ENCODE data around the gene VSTM2L.

Gene VSTM2L

GRCh38 chr20:37971561-37972127 lies 68.7 kb downstream of the VSTM2L start:
- DNase-seq, result no peak

GRCh38 chr20:37972256-37973058 lies 69.5 kb downstream of the VSTM2L start:
- no peak for DNase-seq

GRCh38 chr20:37973059-37973910 lies 70.4 kb downstream of the VSTM2L start:
- DNase-seq, result peak; percentile 81

DNA sequence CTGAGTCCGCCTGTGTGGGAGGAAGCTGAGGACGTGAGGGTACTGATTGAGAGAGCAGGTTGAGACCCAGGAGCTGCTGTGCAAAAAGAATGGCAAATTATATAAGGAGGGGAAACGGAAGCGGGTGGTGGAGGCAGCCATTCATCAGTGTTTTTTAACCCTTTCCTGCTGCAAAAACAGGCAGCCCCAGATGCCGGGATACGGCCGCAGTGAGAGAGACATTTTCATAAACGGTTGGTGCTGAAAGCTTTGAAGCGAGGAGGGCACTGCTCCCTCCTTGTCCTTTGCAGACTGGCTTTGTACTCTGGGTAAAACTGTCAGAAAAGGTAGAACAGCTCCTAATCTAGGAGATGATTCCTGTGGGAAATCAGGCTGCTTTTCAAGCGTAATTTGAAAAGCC lies 74.0 kb downstream of the VSTM2L start:
- no peak for DNase-seq

GRCh38 chr20:37977338-37977737 lies 74.4 kb downstream of the VSTM2L start:
- DNase-seq, result no peak

GRCh38 chr20:37977786-37978185 lies 74.9 kb downstream of the VSTM2L start:
- DNase-seq, result no peak

DNA sequence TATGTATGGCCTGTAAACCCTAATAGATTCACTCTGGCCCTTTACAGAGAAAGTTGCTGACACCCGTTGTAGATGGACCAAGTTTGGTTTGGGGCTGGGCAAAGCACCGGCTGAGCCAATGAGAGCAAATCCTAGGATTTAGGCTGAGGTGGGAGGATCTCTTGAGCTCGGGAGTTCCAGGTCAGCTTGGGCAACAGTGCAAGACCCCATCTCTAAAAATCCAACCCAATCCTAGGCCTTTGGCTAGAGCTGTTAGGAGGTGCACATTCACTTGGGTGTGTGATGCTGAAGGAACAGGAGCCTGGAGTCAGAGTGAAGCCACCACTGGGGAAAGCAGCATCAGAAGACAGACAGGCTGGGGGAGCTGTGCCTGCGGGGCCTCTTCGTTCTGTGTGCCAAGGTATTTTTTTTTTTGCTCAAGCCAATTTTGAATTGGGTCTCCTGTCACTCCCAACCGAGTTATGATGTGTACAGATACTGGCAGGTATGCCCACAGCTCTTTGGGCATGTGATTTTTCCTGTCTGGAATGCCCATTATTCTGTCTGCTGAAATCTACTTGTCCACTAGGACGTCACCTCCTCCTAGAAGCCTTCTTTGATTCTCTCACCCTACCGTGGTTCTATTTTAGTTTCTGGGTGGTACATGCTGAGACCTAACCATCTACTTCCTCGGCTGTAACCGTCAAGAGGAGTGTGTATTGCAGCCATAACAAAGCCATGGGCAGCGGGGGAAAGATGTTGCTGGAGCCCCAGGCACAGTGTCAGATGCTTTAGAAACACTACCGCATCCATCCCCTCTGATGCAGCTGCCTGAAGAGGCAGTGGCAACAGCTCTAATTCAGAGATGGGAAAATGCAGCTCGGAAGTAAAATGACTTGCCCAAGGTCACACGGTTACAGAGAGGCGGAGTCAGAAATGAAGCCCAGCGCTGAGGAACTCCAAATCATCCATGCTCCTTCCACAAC lies 76.4 kb downstream of the VSTM2L start:
- no peak for DNase-seq

GRCh38 chr20:37980383-37980782 lies 77.5 kb downstream of the VSTM2L start:
- peak; percentile 31 for DNase-seq

- DNase-seq, result no peak
Measured at GRCh38 chr20:37980876-37981275, 77.9 kb downstream of the VSTM2L start.

DNA sequence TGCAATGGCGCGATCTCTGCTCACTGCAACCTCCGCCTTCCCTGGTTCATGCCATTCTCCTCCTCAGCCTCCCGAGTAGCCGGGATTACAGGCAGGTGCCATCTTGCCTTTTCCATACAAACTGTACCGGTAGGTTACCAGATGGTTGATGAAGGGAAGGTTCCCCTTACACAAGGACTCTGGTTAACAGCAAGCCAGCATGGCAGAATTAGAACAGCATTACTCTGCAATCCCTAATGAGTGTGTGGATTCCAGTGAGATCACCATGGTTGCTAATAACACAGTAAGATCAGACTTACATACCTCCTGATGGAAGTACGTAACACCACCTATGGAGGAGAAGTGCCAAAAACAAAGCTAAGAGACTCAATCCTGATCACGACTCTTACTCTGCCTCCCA lies 78.6 kb downstream of the VSTM2L start:
- DNase-seq, result no peak

DNA sequence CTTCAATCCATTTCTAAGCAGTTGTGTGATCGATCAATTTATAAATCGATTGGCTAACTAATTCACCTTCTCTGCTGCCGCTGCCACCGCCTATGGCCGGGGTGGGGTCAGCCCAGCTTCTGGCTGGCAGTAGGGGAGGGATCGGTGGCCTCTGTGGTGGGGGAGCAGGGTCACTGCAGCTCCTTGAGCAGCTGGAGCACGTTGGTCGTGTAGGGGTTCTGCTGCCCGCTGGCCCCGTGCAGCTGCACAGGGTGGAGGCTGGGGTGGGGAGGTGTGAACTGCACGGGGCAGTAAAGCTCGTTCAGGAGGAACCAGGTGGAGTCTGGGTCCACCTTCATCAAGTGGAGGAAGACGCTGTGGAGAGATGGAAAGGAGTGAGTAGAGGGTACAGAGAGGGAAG lies 80.4 kb downstream of the VSTM2L start:
- DNase-seq, result no peak

DNA sequence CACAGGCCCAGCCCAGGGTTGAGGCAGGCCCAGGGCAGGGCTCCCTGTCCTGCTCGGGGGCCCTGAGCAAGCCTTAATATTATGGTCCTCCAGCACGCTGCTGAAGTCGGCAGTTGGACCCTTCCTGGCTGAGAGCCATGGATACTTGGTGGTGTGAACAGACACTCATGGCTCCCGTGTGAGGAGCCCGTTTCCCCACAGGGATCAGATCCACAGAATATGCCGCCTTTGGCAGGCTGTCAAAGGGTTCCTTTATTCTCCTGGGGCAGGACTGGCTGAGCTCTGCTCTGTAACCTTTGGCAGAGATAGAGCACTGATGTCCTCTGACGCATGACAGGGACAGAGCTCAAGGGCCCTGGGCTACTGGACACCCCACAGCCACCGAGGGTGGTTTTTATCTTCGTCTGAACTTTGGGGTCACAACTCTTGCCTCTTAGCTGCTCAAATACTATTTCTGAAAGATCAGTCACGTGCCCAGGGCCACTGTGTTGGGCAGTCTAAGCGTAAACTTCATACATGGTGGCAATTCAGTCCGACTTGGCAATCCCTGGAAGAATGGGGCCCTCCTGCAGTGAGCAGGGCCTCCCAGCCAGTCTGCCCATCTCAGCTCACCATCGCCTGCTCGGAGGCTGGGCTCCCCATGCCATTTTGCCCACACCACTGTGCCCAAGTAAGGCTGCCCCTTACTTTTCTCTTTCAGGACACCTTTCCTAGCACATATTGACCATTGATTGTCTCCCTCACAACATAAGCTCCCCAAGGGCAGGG lies 81.3 kb downstream of the VSTM2L start:
- DNase-seq, result no peak

GRCh38 chr20:37986044-37986858 lies 83.3 kb downstream of the VSTM2L start:
- no peak for DNase-seq

GRCh38 chr20:37986873-37987601 lies 84.1 kb downstream of the VSTM2L start:
- no peak for DNase-seq

- peak; percentile 42 for DNase-seq
Measured at GRCh38 chr20:37987602-37988290, 84.8 kb downstream of the VSTM2L start.

- DNase-seq, result no peak
Measured at GRCh38 chr20:37988306-37988954, 85.5 kb downstream of the VSTM2L start.

DNA sequence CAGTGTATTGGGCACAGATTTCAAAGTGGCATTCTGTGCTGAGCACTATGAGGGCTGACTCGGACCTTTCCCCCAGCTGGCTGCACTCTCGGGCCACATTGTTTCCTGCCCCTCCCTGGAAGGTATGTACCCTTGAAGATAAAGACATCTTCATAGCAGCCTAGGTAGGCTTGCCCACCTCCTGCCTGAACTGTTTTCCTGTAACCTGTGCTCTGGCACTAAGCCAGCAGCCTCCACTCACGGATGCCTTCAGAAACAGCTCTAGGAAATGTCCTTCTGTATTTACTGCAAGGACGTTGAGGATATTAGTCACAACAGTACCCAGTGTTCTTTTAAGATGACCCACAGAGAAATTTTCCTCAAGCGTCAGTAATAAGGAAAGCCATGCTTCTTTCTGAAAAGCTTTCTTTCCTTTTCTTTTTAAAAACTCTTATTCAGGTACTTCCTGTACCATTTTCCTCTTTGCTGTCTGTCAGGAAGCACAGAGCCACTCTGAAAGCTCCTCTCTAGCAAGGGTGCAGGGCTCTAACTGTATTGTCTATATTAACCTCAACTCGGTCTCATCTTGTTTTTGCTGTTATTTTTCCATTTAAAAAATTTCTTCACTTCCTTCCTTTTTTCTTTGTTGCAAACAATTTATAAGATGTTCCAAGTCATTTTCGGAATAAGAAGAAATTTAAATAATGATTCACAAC lies 86.8 kb downstream of the VSTM2L start:
- no peak for DNase-seq

GRCh38 chr20:37990571-37991151 lies 87.7 kb downstream of the VSTM2L start:
- DNase-seq, result peak; percentile 89

Data from hematopoietic multipotent progenitor cell treated with erythropoietin and hydrocortisone succinate and interleukin-3 and kit ligand, for 4 days (in vitro differentiated cells).